ENCODE results near the gene PNPLA5.
A peak's percentile ranks its signal among the peaks of the same experiment; 100 is the strongest.
"Not testable (repeated sequence)": the region's sequence is repeated elsewhere in the genome, so short reads cannot be mapped to it uniquely, and the experiment has no call there.

Gene PNPLA5

DNA sequence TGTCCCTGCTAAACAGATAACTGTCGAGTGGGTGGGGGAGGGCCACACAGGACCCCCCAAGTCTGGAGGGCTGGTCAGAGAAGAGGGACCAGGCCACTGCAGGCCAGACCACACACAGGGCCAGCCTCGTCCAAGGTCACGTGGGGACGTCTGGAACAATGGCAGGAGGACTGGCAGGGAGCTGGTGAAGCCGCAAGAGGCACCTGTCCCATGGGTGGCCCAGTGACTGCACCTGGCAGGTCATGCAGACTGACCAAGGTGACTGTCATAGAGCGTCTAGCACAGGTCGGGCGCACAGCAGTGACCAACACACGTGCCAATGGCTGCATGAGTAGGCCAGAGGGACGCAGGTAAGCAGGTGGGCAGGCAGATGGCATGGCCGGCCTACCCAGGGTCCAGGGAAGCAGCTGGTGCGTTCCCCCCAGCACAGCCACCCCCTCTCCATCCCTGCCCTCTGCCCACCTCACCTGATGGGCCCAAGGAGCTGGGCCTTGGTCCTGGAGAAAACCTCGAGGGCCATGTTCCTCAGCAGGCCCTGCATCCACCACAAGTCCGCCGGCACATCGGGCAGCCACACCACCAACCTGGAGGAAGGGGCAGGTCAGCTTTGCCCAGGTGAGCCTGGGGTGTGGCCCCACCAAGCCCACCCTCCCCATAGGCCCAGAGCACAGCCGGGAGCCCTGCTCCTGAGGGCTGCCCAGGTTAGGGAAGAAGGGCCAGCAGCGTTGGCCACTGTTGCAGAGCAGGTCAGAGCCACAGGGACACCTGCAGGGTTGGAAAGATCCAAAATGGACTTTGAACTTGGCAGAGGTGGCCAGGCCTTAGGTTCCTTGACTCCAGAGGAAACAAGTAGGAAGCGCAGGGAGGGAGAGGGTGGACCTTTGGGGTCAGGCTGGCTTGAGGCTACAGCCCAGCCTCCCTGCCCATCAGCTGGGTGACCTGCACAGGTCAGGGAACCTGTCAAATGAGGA, 10.4 kb downstream of the PNPLA5 start:
- no peak for DNase-seq (ENCODE audit: low spot score)

DNA sequence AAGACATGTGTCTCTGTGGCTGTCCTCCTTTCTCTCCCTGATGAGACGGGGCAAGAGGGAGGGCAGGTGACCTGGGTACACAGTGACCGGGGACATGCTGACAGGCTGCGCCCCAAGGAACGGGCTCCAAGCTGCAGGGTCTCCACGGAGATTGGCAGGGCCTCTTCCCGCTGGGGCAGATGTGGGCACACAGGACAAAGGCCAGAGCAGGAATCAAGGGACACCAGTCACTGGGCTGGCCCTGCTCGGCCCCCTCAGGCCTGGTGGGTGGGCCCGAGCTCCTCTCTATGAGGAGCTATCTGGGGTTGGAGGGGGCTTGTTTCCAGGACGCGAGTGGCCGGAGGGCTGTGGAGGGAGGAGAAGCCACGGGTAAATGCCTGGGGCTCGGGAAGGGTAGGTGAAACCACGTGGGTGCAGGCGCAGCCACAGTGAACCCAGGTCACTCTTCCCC, 11.2 kb downstream of the PNPLA5 start:
- no peak for DNase-seq (ENCODE audit: low spot score)

DNA sequence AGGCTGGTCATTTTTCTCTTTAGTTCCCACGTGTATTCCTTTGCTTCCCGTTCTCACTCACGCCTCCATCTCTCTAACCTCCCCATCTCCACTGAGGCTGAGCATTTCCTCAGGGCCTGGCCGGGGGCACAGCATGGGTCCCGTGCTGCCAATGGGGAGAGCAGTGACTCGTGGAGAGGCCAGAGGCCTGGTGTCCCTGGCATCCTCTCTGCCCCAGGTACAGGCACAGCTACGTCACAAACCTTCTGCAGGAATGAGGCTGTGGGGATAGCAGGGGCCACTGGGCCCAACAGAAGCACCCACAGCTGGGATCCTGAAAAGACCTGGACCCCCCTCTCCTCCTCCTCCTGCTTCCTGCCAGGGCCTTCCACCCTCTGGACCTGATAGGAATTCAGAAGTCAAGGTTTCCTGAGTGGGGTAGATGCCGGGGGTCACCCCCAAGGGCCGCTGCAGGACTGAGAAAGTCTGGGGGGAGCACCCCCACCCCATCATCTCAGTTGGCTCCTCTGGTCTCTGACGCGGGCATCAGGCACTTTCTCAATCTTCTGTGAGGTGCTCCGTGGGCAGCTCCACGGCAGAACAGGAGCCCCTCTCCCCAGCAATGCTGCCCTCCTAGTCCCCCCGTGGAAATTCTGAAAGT, 11.8 kb downstream of the PNPLA5 start:
- DNase-seq (ENCODE audit: low spot score): no peak

DNA sequence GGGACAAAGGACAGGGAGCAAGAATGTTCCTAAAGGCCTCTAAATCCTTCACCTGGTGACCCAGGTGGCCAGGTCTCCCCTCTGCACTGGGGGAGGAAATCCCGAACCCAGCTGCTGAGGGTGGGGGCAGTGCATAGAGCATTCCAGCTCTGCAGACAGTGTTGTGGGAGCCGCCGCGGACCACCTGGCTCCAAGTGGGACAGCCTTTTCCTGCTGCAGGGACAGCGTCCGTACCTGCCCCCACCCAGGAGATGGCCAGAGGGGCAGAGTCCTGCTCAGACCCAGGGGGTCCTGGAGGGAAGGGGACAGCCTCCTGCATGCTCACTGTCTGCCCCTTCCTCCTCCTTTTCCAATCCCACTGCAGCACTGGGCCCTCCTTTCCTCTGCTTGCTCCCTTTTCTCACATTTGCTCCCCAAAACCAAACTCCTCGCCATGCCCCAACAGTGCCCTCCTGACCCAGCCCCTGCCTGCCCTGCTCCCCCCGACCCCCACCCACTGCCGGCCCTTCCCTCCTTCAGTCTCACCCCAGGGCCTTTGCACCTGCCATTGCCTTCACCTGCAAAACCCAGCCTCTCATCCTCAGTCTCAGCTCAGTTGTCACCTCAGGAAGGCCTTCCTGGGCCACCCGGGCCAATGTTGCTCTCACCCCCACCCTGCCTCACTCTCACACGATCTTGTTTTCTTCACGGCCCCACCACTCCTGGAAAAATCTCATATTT, 12.8 kb downstream of the PNPLA5 start:
- DNase-seq (ENCODE audit: low spot score): no peak

DNA sequence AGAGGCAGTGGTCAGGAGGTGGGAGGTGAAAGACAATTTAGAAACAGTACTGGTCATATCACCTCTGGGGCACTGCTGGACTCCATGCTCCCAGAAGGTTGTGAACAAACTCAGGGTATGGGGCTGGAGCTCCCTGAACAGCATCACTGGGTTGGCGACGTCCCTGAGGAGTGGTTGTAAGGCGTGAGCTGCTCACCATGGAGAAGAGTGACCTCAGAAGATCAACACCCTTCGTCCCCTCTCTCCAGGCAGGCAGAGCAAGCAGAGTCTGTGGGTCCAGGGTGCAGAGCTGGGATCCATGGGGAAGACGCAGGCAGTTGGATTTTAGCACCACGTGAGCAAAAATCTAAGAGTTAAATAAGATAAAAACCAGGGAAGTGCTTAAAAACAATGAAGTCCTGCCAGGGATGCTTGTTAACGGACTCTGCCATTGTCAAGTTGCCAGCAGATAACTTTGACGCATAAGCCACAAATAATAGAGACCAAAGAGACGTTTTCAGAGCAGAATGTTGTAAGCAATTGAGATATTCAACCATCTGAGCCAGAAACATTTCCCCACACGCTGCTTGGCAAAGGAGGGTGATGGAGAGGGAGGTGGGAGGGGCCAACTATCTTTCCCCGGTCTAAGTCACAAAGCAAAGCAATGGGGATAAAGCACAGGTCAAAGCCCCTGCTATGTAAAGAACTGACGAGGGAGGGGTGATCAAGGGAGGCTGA, 13.6 kb downstream of the PNPLA5 start:
- no peak for DNase-seq (ENCODE audit: low spot score)

DNA sequence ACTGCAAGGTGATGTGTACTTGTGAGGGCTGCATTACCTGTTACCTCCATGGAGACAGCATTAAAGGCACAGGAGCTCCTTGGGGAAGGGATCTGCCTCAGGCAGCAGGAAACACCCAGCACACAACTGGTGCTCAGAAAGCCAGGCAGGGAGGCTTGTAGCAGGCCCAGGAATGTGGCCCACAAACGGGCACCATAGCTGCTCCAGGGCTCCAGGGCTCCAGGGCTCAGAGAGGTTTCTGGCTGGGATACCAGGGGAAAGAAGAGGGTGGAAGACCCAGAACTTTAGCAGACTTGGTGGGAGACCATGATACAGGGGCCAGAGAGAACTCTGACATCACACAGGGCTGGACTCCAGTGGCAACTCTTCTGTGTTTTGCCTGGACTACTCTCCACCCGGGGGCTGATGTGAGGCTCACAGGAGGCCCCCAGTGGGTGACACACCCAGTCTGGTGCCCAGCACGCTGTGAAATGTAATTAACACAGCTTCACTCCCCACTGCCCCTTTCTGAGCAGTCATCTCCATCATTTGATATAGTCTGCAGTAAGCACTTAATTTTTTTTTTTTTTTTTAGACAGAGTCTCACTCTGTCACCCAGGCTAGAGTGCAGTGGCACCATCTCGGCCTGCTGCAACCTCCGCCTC, 14.8 kb downstream of the PNPLA5 start:
- no peak for DNase-seq (ENCODE audit: low spot score)

DNA sequence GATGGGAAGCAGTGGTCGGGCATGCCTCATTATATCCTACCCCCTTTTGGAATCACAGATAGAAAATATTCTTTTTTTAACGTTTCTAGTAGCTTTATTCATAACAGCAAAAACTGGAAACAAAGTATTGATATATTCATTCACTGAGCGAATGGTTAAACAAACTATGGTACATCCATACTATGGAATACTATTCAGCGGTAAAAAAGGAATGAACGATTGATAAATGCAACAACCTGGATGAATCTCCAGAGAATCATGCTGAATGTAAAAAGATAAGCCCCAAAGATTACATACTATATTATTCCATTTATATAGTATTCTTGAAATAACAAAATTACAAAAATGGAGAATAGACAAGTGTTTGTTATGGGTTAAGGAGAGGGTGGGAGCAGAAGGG, 22.0 kb downstream of the PNPLA5 start:
- DNase-seq (ENCODE audit: low spot score): no peak

DNA sequence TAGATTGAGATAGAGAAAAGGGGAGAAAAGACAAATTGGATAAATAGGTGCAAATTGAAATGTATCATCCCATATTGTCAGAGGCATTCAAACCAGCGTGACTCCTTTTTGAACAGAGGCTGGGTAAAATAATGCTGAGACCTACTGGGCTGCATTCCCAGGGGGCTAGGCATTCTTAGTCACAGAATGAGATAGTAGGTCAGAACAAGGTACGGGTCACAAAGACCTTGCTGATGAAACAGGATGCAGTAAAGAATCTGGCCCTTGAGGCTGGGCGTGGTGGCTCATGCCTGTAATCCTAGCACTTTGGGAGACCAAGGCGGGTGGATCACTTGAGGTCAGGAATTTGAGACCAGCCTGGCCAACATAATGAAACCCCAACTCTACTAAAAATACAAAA, 22.8 kb downstream of the PNPLA5 start:
- DNase-seq (ENCODE audit: low spot score): not testable (repeated sequence)

DNA sequence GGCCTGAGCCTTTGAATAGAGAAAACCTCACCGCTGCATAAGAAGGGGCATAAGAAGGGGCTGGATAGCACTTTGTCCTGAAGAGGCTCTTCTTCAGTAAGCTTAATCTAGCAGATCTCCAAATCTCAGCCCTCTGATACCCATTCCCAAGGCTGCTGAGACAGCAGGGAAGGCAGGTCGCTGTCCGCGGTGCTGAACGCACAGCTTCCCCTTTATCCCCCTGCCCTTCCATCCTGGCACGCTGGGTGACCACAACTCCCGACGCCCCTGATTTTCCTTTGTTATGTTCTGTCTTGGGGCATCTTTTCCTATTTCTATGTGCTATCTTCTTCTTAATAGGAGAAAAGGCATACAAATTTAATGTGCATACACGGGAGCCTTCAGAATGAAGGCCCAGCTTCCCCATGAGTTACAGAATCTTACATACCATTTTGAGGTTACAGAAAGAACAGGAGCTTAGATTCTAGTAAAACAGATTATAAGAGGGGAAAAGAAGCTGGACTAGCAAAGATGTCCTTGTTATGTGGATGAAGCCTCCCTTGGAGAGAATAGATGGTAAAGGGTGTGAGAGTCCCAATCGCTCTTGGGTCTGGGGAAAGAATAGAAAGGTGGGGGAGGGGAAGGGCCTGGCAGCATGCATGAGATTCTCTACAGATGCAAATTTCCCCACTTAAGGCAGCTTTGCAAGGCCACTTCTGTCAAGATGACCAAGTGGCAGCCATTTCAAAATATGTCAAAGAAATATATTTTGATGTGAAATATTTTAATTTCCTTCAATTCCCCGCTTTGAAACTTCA, 23.8 kb downstream of the PNPLA5 start:
- DNase-seq (ENCODE audit: low spot score): peak; percentile 64

DNA sequence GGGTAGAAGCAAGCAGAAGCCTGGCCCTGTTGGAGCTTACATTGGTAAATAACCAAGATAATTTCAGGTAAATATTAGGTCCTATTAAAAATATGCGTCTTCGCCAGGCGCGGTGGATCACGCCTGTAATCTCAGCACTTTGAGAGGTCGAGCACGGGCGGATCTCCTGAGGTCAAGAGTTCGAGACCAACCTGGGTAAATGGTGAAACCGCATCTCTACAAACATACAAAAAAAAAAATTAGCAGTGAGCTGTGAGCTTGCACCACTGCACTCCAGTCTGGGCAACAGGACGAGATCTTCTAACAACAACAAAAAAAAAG, 29.0 kb downstream of the PNPLA5 start:
- no peak for DNase-seq (ENCODE audit: low spot score)

DNA sequence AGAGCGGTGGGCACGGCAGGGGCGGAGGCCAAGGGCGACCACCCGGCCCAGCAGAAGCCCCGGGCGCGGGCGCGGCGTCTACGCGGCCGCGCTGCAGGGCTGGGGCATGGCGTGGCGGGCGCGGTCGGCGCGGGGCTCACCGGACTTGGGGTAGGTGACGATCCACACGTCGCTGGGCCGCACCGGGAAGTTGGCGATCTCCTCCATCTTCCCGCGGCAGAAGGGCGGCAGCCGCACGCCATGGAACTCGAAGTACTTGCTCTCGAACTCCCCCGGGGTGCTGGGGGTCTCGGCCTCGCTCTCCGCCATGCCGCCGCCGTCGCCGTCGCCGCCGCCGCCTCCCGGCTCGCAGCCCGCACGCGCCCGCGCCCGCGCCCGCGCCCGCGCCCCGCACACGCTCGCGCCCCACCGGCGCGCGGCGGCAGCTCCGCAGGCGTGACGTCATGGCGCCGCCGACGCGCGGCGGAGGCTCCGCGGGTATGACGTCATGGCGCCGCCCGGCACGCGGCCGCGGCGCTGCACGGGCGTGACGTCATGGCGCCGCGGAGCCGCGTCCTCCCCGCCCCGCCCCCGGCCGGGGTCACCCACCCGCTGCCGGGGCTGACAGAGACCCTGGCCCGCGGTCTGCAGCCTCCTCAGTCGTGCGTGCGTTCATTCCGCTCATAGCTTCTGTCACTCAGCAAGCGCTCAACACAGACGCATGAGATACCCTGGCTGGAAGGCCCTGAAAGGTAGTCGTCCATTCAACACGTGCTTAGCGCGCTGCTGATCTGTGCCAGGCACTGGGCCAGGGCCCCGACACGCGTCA, 29.5 kb downstream of the PNPLA5 start, which contains the start of gene SULT4A1:
SULT4A1 (minus strand) TSS at position 440 of the 808 bp plus-strand sequence; CDS start at position 309, 131 bp downstream.
- no peak for DNase-seq (ENCODE audit: low spot score)

DNA sequence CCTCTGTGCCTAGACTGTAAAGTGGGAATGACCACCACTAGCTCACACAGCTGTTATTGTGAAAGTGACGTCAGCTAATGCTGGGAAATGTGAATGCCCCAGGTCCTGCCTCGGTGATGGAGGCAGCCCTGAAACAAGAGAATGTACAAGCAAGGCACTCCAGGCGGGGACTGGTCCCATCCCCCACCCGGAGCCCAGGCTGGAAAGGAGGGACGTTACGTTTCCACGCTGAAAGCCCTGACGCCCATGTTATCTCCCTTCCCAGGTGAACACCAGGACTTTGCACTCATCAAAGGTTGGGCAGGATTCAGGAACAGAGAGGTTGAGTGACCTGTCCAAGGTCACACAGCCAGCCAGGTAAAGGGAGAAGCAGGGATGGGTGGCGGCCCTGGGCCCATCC, 30.3 kb downstream of the PNPLA5 start:
- no peak for DNase-seq (ENCODE audit: low spot score)

DNA sequence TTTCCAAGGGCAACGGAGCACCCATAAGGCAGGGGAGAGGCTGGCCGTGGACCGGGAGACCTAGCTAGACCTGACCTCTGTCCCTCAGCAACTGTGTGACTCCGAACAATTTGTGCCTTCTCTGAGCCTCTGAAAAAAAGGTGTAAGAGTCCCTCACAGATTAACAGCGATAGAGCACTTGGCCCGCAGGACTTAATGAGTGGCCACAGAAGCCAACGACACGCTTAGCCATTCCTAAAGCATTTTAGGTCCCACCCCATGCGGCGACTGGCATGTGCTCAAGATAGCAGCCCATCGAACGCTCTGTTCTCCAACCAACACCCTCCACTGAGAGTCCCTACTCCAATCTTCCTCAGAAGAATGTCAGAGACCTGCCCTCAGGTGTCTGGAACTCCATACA, 31.0 kb downstream of the PNPLA5 start:
- DNase-seq (ENCODE audit: low spot score): no peak

DNA sequence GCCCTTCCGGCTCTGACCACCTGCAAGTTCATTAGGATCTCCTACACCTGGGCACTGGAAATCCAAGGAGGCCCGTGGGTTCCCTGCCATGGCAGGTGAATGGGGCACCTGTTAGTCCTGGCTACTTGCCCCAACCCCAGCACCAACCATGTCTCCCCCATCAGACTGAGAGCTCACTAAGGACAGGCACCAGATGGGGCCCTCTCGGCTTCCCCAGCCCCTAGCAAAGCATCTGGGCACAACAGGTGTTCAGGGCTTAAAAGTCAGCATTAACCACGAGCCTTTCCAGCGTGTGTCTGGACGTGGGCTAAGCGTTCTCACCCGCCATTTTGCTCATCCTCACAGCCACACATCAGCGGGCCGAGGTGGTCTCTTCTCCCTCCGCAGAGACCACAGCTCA, 31.7 kb downstream of the PNPLA5 start:
- DNase-seq (ENCODE audit: low spot score): no peak

DNA sequence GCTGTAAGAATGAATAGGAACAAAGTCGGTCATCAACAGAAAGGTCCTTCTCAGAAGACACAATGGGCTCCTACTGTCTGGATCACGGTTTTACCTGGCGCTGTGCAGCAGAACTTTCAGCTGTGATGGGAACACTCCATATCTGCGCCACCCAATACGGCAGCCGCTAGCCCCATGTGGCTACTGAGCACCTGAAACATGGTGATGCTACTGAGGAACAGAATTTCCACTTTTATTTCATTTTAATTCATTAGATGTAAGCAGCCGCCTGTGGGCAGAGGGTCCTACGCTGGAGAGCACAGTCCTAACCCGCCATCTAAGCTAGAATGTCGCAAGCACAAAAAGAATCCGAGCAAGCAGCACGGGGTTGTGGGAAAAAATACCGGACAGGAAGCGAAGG, 32.2 kb downstream of the PNPLA5 start:
- DNase-seq (ENCODE audit: low spot score): no peak

DNA sequence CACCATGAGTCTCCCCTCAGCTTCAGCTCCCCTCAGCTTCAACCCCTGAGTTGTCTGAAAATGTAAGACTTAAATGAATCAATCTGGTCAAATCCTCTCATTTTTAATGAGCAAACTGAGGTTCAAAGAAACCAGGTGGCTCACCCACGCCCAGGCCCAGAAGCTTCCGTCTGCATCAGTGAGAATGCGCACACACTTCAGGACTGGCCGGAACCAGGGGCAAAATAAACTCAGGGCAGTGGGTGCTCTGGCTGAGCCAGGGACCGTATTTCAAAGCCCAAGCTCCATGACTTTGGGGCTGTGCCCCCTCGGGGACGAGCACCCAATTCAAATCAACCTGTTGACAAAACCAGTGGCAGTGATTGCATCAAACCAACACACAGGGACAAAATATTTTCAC, 32.6 kb downstream of the PNPLA5 start:
- DNase-seq (ENCODE audit: low spot score): no peak

DNA sequence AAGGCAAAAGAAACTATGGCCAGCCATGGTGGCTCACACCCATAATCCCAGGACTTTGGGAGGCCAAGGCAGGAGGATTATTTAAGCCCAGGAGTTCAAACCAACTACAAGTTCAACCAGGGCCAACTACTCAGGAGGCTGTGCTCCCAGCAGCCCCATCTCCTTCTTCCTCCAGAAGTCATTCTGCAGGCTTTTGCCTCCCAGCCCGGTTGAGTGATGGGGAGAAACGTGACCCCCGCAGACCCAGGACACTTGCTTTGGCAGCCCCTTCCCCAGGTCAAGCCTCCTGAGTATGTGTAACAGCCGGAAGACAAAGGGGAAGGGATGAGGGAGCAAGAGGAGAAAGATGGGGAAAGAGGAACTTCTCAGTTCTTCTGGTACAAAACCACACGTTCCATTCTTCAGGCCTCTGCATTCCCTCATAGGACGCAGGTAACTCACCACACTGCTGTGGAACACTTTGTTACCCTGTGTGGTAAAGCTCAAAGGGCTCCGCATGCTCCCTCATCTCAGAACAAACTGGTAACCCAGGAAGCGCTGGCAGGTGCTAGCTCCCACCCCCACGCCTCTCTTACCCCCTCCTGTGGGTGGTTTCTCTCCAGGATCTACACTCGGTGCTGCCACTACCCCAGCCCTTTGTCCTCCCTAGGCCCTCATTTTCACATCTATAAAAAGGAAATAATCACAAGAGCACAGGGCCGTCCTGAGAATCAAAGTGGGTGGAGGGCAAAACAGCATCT, 33.5 kb downstream of the PNPLA5 start:
- no peak for DNase-seq (ENCODE audit: low spot score)

DNA sequence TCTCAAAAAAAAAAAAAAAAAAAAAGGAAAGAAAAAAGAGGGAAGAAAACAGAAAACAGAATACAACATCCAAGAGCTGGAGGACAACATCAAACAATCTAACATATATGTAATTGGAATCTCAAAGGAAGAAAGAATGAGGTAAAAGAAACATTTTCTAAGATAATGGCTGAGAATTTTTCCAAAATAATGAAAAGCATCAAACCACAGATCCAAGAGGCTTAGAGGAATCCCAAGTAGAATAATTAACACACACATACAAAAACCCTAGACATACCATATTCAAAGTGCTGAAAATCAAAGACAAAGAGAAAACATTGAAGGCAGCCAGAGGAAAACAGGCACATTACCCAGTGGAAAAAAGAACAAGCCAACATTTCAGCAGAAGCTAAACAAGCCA, 34.4 kb downstream of the PNPLA5 start:
- DNase-seq (ENCODE audit: low spot score): no peak

DNA sequence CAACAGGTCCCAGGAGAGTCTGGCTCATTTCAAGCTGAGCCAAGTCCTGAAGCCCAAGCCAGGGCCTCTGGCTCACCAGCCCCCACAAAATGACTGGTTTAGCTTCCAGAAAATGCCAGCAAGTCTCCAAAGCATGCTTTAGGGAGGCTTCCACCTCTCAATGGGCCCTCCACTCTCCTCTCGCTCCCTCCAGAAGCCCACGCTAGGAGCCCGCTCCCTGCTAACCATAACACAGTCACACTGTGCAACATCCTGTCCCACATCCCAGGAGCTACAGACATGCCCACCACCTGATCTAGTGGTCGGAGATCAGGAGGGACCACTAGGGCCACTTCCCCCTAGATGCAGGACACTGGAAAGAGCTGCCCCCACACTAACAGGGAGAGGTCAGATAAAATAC, 36.4 kb downstream of the PNPLA5 start:
- DNase-seq (ENCODE audit: low spot score): no peak
